HepG2 (cell line): ENCODE results near the gene MYORG. TPM values are rescaled to one million over a fixed set of nuclear protein-coding genes. Genes with fewer than 3 reads are reported as not detected.

Experiments
- ATAC-seq: fragments of 200-7000 bp; cut with Tn5 transposase; 3 replicates; pipeline ENCODE4 v1.9.1; 2020; ENCODE audit warnings: mild to moderate bottlenecking, moderate library complexity
- BruUV-seq: library from RNA; stranded (reverse); fragments of 400-500 nt; replicated peaks from 2 replicates; lab custom pipeline; 2021; lab: Mats Ljungman, UMichigan
- CTCF ChIA-PET: fragments of 300-600 bp; formaldehyde crosslinking; extraction: SDS; loops from one replicate; lab custom pipeline; 2021; ENCODE audit warnings: low total read pairs, inconsistent platforms, low intra/inter-chr PET ratio; lab: Yijun Ruan, JAX
- POLR2A ChIA-PET: fragments of 350-600 bp; sonication (Branson Sonifier 250); formaldehyde crosslinking; loops from one replicate; lab custom pipeline; 2020; ENCODE audit warnings: antibody characterized with exemption, inconsistent platforms; lab: Yijun Ruan, JAX
- DNase-seq: peaks from one replicate; pipeline ENCODE4 v3.0.0-alpha.2; 2015; ENCODE audit warnings: low spot score
- FAIRE-seq: peaks from 3 replicates; lab custom pipeline; 2011; peaks lifted over from hg19 to GRCh38; lab: Jason Lieb, UNC
- H2AFZ ChIP-seq: one replicate; pipeline ENCODE4 v1.6.1; 2011; ENCODE audit warnings: low read length, inconsistent platforms
- H3K27ac ChIP-seq: fragments of 300-600 bp; 3 replicates; pipeline ENCODE4 v1.8.0; 2011; ENCODE audit warnings: mixed run types, mild to moderate bottlenecking, mixed read lengths, low read length, inconsistent platforms; ENCODE audit not compliant: insufficient read depth; ENCODE audit errors: extremely low read length
- H3K27me3 ChIP-seq, 2 experiments: fragments of 200-600 bp in 1 of 2; 2 replicates in 1 of 2; 3 replicates in 1 of 2; pipeline versions ENCODE4 v1.6.0 to v1.8.0; 2011; ENCODE audit warnings: low read length in 2 of 2, mild to moderate bottlenecking in 2 of 2, moderate library complexity in 2 of 2, inconsistent platforms in 1 of 2; ENCODE audit not compliant: insufficient read depth in 2 of 2, control insufficient read depth in 1 of 2
- H3K36me3 ChIP-seq, 2 experiments: fragments of 200-600 bp in 1 of 2; replicated peaks in 1 of 2; 2 replicates in 1 of 2; 3 replicates in 1 of 2; pipeline versions ENCODE4 v1.5.1 to v1.8.0; 2011; ENCODE audit warnings: low read length in 2 of 2, inconsistent platforms in 1 of 2; ENCODE audit not compliant: insufficient read depth in 2 of 2, control insufficient read depth in 1 of 2
- H3K4me1 ChIP-seq: 2 replicates; pipeline ENCODE4 v1.5.1; 2012; ENCODE audit warnings: low read length, inconsistent platforms; ENCODE audit not compliant: insufficient read depth
- H3K4me2 ChIP-seq: 2 replicates; pipeline ENCODE4 v1.6.0; 2011; ENCODE audit warnings: low read depth, low read length, inconsistent platforms
- H3K4me3 ChIP-seq, 3 experiments: fragments of 200-600 bp in 1 of 3; sonication (generic), shearing (Covaris generic) in 1 of 3; replicated peaks in 1 of 3; 2 replicates each; pipeline ENCODE4 v1.5.1; 2011 to 2016; ENCODE audit warnings: low read length in 3 of 3, inconsistent platforms in 2 of 3, low read depth in 2 of 3, mild to moderate bottlenecking in 2 of 3, control low read depth in 1 of 3, mixed read lengths in 1 of 3; ENCODE audit not compliant: insufficient read depth in 1 of 3
- H3K79me2 ChIP-seq: one replicate; pipeline ENCODE4 v1.6.1; 2011; ENCODE audit warnings: low read length, inconsistent platforms; ENCODE audit not compliant: insufficient read depth
- H3K9ac ChIP-seq: 2 replicates; pipeline ENCODE4 v1.6.0; 2011; ENCODE audit warnings: mild to moderate bottlenecking, low read depth, low read length, inconsistent platforms; ENCODE audit not compliant: insufficient read depth
- H3K9me3 ChIP-seq: 2 replicates; pipeline ENCODE4 v1.5.1; 2012; ENCODE audit warnings: mild to moderate bottlenecking, low read length
- H4K20me1 ChIP-seq: 2 replicates; pipeline ENCODE4 v1.6.0; 2011; ENCODE audit warnings: inconsistent platforms, mild to moderate bottlenecking, low read length, moderate library complexity; ENCODE audit not compliant: insufficient read depth
- AGO2 ChIP-seq: fragments of 200-400 bp; formaldehyde crosslinking; optimal IDR thresholded peaks from 2 replicates; pipeline ENCODE3; 2017; ENCODE audit warnings: mild to moderate bottlenecking, low read depth, low read length, moderate library complexity
- DPF2 ChIP-seq: sonication (generic); formaldehyde crosslinking; IDR thresholded peaks from 2 replicates; pipeline ENCODE4 v1.4.0; 2020; ENCODE audit warnings: mild to moderate bottlenecking, low read depth, missing genetic modification reagents, borderline replicate concordance
- FOSL2 ChIP-seq: sonication (generic); formaldehyde crosslinking; IDR thresholded peaks from 2 replicates; pipeline ENCODE4 v1.4.0; 2020; ENCODE audit warnings: missing genetic modification reagents
- HDAC6 ChIP-seq: fragments of 200-600 bp; sonication (generic); IDR thresholded peaks from 2 replicates; pipeline ENCODE4 v1.7.0; 2017; ENCODE audit warnings: mild to moderate bottlenecking, antibody characterized with exemption, low read length, low read depth
- HHEX ChIP-seq: IDR thresholded peaks from 2 replicates; pipeline ENCODE4 v1.6.1; 2016; ENCODE audit warnings: control low read depth
- HNRNPH1 ChIP-seq: fragments of 200-400 bp; formaldehyde crosslinking; optimal IDR thresholded peaks from 2 replicates; pipeline ENCODE3; 2017; ENCODE audit warnings: mild to moderate bottlenecking, low read depth, low read length
- HNRNPL ChIP-seq: fragments of 200-400 bp; formaldehyde crosslinking; IDR thresholded peaks from 2 replicates; pipeline ENCODE4 v1.6.1; 2017; ENCODE audit warnings: mild to moderate bottlenecking, low read depth, low read length
- JARID2 ChIP-seq: sonication (generic); formaldehyde crosslinking; IDR thresholded peaks from 2 replicates; pipeline ENCODE4 v1.8.1; 2023; ENCODE audit warnings: missing genetic modification reagents, inconsistent platforms; ENCODE audit not compliant: insufficient replicate concordance
- JDP2 ChIP-seq: sonication (generic); formaldehyde crosslinking; IDR thresholded peaks from 2 replicates; pipeline ENCODE4 v1.8.1; 2022; ENCODE audit warnings: missing genetic modification reagents, borderline replicate concordance
- MAF1 ChIP-seq: sonication (generic); formaldehyde crosslinking; IDR thresholded peaks from 2 replicates; pipeline ENCODE4 v1.5.0; 2020; ENCODE audit warnings: missing genetic modification reagents, borderline replicate concordance
- MIER3 ChIP-seq: IDR thresholded peaks from 2 replicates; pipeline ENCODE4 v1.6.1; 2016; ENCODE audit warnings: missing compliant biosample characterization, borderline replicate concordance
- ONECUT2 ChIP-seq: sonication (generic); formaldehyde crosslinking; IDR thresholded peaks from 2 replicates; pipeline ENCODE4 v1.4.0; 2020; ENCODE audit warnings: missing genetic modification reagents
- PHB2 ChIP-seq: fragments of 450-650 bp; IDR thresholded peaks from 2 replicates; pipeline ENCODE4 v1.6.1; 2018; ENCODE audit not compliant: partially characterized antibody
- RAD21 ChIP-seq: fragments of 450-650 bp; formaldehyde crosslinking; IDR thresholded peaks from 2 replicates; pipeline ENCODE4 v1.5.0; 2020; ENCODE audit warnings: mild to moderate bottlenecking
- SAP130 ChIP-seq: IDR thresholded peaks from 2 replicates; pipeline ENCODE4 v1.6.1; 2016; ENCODE audit warnings: low read depth
- TEAD3 ChIP-seq: optimal IDR thresholded peaks from 2 replicates; pipeline ENCODE3; 2016; ENCODE audit warnings: borderline replicate concordance
- ZBTB25 ChIP-seq: IDR thresholded peaks from 2 replicates; pipeline ENCODE4 v1.6.1; 2018; ENCODE audit warnings: missing genetic modification reagents
- ZNF224 ChIP-seq: sonication (generic); formaldehyde crosslinking; IDR thresholded peaks from 2 replicates; pipeline ENCODE4 v1.5.0; 2020; ENCODE audit warnings: mild to moderate bottlenecking, missing genetic modification reagents
- ZNF496 ChIP-seq: sonication (generic); formaldehyde crosslinking; IDR thresholded peaks from 2 replicates; pipeline ENCODE4 v1.8.1; 2023; ENCODE audit warnings: mild to moderate bottlenecking, moderate library complexity, missing genetic modification reagents; ENCODE audit not compliant: insufficient replicate concordance
- ZXDC ChIP-seq: sonication (generic); formaldehyde crosslinking; IDR thresholded peaks from 2 replicates; pipeline ENCODE4 v1.5.0; 2020; ENCODE audit warnings: mild to moderate bottlenecking, missing genetic modification reagents
- WGBS: methylation state at CpG from one replicate; pipeline ENCODE4 v1.1.6; 2017; ENCODE audit warnings: low lambda C conversion rate; 5-methylcytosine and 5-hydroxymethylcytosine counted together
- in situ Hi-C: cut with HindIII; loops from 2 replicates; pipeline ENCODE4 v1.10.0; 2017; ENCODE audit warnings: low pct_unique_long_range_greater_than_20kb; ENCODE audit not compliant: extremely low pct_ligation_motif_present
- intact Hi-C: fragments of 100-400 bp; cut with micrococcal nuclease; formaldehyde crosslinking; loops from one replicate; pipeline ENCODE4 v1.10.0; 2022; ENCODE audit not compliant: unreplicated experiment
- polyA plus RNA-seq, 8 experiments: library from polyadenylated mRNA; depleted of rRNA in 3 of 8; stranded (reverse) in 7 of 8; unstranded in 1 of 8; fragments of >200 nt; fragmentation: Illumina TruSeq in 4 of 8; extraction: Trizol in 4 of 8; gene quantifications; 2 replicates each; pipeline versions ENCODE4 v1.2.1 to v1.2.3, GENCODE V29; 2011 to 2016; ENCODE audit warnings: low read depth in 4 of 8, missing spikeins in 1 of 8, mixed read lengths in 1 of 8; ENCODE audit not compliant: insufficient read depth in 1 of 8
- total RNA-seq, 5 experiments: library from RNA; depleted of rRNA; stranded (reverse); fragments of >200 nt; fragmentation: Illumina TruSeq; extraction: Trizol; gene quantifications; 2 replicates each; pipeline ENCODE4 v1.2.3, GENCODE V29; 2016; ENCODE audit warnings: low read depth in 1 of 5

Gene MYORG
- total and polyA plus RNA-seq, 2 of the 13 experiments (the other 11 are each of a cell fraction or from before 2014, with no cell fraction given): 11.1 to 22.4 TPM

GRCh38 chr9:34332076-34332964 is 44.4 kb downstream of the MYORG start:
- DNase-seq: peak; percentile 60
- no peak for ATAC-seq
- POLR2A ChIA-PET: interaction anchor here (1.1 to 7.6 kb wide), 4 partner anchors 15 to 170 kb away, joined by 3 to 162 read pairs (median 14); partner anchors contain the start of gene MYORG
- no peak for TF ChIP-seq MIER3 (CRISPR knock-in tag)
- TF ChIP-seq ONECUT2: no peak
- TF ChIP-seq ZXDC (CRISPR knock-in tag): no peak
- TF ChIP-seq RAD21 (CRISPR knock-in tag): peak; percentile 87
- TF ChIP-seq TEAD3: peak; percentile 27
- no peak for TF ChIP-seq DPF2
- TF ChIP-seq JDP2 (CRISPR knock-in tag): no peak
- no peak for TF ChIP-seq MAF1 (CRISPR knock-in tag)
- no peak for TF ChIP-seq AGO2
- no peak for TF ChIP-seq HNRNPL
- TF ChIP-seq PHB2: no peak
- no peak for TF ChIP-seq HDAC6
- TF ChIP-seq JARID2: no peak
- no peak for TF ChIP-seq ZNF496 (CRISPR knock-in tag)
- no peak for TF ChIP-seq FOSL2 (CRISPR knock-in tag)
- no peak for TF ChIP-seq HHEX (CRISPR knock-in tag)
- TF ChIP-seq SAP130 (CRISPR knock-in tag): 0 out of 2 replicates have a peak, but pooled peaks have one; percentile 17
- no peak for TF ChIP-seq ZBTB25 (CRISPR knock-in tag)
- no peak for TF ChIP-seq HNRNPH1
- no peak for TF ChIP-seq ZNF224 (CRISPR knock-in tag)

More at GRCh38 chr9:34332076-34332964, 44.4 kb downstream of the MYORG start:
- H3K4me2 ChIP-seq: no peak overlapping the region
- peaks cover 7% of the 10 kb centered on the region for H3K79me2 ChIP-seq
- no TSS peak for BruUV-seq
- in situ Hi-C loops: loop anchor here (5.0 kb wide), 1 partner anchor 45 kb away; the partner anchor contains the start of gene MYORG
- no peak overlapping the region for H3K4me3 ChIP-seq
- H3K9me3 ChIP-seq: no peaks in the 10 kb centered on the region
- no peaks in the 10 kb centered on the region; a peak in 1 of 5 replicates for H3K27me3 ChIP-seq
- FAIRE-seq: peak; percentile 81
- H2AFZ ChIP-seq: no peak overlapping the region
- no peak overlapping the region for H3K27ac ChIP-seq
- no peak overlapping the region for H3K9ac ChIP-seq
- H3K36me3 ChIP-seq: 0 out of 5 replicates have a peak, but pooled peaks cover 0 to 1% of the 10 kb centered on the region in 2 experiments
- CTCF ChIA-PET: interaction anchor here (0.7 to 7.1 kb wide), 5 partner anchors 46 to 215 kb away, joined by 3 to 143 read pairs (median 7); partner anchors contain the start of gene MYORG
- WGBS: 41% methylated on average over 7 of the region's 7 CpGs
- H3K4me1 ChIP-seq: peaks cover 62% of the 10 kb centered on the region
- intact Hi-C loops: loop anchor here (1.0 to 10.0 kb wide), 3 partner anchors 47 to 270 kb away; no protein-coding TSS in a partner anchor
- H4K20me1 ChIP-seq: no peaks in the 10 kb centered on the region
